NCI-H2107 treated with DMSO at 0.1 percent for 48 hours (cell line): ENCODE data around the gene CCDC73.
"Not testable (repeated sequence)": the region's sequence is repeated elsewhere in the genome, so short reads cannot be mapped to it uniquely, and the experiment has no call there.

Experiments
- DNase-seq: peaks from one replicate; lab custom pipeline; 2025; ENCODE audit not compliant: unreplicated experiment; lab: John Stamatoyannopoulos, UW

CCDC73 gene

DNA sequence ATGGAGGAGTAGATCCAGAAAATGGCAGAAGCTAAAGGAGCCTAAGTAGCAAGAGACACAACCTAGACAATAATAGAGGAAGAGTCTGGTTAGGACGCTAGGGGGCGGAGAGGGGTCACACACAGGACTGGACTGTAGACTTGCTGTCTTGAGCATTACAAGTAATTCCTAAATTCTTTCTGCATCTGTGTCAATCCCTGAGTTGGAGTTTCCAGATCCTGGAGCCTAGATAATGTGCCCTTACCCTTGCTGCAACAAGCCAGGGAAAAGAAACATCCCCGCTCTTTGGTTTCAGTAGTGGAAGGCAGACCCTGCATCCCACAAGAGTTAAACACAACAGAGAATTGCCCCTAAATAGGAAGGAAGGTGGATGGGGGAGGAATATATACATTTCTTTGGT lies 14.9 kb upstream of the CCDC73 start:
- DNase-seq, result peak; percentile 67

GRCh38 chr11:32796425-32796824 lies 2.0 kb upstream of the CCDC73 start:
- no peak for DNase-seq

- DNase-seq, result peak; percentile 65
Observed at GRCh38 chr11:32792948-32793475, 1.4 kb downstream of the CCDC73 start.

DNA sequence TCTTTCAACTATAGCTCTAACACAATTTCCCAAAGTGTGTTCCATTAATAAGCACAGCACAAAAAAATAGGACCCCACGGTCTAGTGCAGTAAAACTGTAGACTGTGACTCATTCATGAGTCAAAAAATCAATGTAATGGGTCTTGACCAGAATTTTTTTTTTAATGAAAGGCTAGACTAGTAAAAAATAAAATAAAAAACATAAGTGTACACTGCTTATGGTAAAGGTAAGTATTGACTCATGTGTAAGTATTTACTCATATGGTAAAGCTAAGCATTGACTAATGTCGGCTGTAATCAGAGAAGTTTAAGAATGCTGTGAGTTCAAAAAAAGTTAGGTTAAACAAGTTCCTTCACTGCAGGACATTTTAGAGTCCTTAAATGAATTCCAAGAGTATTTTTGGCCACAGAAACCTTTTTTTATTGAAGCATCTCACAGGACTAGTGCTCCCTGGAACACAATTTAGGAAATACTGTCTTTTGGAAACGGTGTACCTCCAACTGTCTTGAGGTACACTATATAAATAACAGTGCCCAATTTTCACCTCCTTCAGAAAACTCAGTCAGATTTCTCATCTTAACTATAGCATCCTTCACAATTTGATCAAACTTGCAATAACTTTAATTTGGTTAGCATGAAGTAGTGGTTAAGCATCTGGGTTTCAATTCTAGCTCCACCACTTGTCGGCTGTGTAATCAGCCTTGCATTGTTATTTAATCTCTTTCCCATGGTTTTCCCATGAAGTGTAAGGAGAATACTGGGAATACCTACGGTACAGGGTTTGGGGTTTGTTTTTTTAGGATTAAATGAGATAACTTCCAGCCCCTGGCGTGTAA lies 2.1 kb downstream of the CCDC73 start:
- no peak for DNase-seq

DNA sequence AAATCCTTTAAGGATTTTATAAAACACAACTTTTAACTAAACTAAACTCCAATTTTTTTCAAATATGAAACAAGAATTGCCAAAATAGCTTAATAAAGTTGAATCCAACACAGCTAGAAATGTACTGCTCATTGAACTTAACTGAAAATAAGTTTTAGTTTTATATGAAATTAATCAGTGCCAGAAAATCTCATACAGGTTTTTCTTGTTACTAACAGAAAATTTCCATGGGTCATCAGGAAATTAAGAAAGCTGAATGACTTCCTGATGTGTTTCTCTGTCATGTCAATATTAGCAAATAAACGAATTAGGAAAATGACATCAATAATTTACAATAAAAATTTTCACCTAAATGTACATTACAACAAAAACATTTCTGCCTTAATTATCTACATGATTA lies 3.5 kb downstream of the CCDC73 start:
- DNase-seq, result no peak

DNA sequence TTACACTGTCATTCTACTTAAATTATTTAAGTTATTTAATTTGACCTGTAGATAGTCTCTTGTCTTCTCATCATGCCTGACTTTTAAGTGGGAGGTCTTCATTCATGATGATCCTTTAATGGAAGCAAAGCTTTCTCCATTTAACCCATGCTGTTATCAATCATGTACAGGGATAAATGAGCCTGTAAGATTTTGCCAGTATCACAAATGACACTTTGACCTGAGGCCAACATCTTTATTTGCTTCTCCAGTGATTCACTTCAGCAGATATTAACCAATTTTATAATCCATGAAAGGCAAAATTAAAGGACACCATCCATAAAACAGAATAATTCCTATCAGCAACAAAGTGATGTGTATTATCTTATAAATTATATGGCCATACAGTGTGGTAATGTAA lies 7.7 kb downstream of the CCDC73 start:
- DNase-seq, result no peak

- DNase-seq, result no peak
Observed at GRCh38 chr11:32785262-32785661, 9.2 kb downstream of the CCDC73 start.

GRCh38 chr11:32781721-32782120 lies 12.7 kb downstream of the CCDC73 start:
- DNase-seq, result no peak

GRCh38 chr11:32780839-32781238 lies 13.6 kb downstream of the CCDC73 start:
- DNase-seq, result not testable (repeated sequence)

DNA sequence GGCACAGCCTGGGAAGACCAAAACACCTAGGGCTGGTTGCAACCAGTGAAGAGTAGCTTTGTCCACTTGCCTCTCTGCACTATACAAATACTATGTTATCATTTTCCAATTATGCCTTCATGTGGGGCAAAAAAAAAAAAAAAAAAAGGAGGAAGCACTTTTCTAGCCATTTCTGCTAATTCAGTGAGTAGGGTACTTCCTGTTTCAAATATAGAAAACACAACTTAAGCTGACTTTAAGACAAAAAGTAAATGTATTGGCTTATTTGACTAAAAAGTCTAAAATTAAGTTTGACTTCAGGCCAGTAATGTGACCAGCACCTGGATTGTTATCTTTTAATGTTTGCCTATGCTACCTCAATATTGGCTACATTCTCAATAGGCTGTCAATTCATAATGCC lies 15.3 kb downstream of the CCDC73 start:
- no peak for DNase-seq

GRCh38 chr11:32775908-32776307 lies 18.6 kb downstream of the CCDC73 start:
- no peak for DNase-seq

- no peak for DNase-seq
Observed at GRCh38 chr11:32774081-32774480, 20.4 kb downstream of the CCDC73 start.

- no peak for DNase-seq
Observed at GRCh38 chr11:32772731-32773130, 21.7 kb downstream of the CCDC73 start.

DNA sequence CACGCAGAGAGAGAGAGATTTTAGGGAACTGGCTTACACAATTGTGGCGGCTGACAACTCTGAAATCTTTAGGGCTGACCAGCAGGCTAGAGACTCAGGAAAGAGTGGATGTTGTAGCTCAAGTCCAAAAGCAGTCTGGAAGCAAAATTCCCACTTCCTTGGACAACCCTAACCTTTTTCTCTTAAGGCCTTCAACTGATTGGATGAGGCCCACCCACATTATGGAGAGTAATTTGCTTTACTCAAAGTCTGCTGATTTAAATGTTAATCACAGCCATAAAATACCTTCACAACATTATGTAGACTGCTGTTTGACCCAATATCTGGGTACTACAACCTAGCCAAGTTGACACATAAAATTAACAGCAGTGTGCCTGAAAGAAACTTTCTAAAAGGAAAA lies 32.7 kb downstream of the CCDC73 start:
- not testable (repeated sequence) for DNase-seq

GRCh38 chr11:32758291-32758690 lies 36.2 kb downstream of the CCDC73 start:
- DNase-seq, result no peak

DNA sequence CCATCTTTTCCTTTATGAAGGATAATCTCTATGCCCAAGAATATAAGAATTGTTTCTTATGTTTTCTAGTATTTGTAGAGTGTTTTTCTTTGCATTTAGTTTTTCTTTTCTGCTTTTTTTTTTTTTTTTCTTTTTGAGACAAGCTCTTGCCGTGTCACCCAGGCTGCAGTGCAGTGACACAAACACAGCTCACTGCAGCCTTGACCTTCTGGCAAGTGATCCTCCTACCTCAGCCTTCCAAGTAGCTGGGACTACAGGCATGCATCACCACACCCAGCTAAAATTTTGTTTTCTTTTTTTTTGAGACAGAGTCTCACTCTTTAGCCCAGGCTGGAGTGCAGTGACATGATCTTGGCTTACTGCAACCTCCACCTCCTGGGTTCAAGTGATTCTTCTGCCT lies 41.3 kb downstream of the CCDC73 start:
- not testable (repeated sequence) for DNase-seq

DNA sequence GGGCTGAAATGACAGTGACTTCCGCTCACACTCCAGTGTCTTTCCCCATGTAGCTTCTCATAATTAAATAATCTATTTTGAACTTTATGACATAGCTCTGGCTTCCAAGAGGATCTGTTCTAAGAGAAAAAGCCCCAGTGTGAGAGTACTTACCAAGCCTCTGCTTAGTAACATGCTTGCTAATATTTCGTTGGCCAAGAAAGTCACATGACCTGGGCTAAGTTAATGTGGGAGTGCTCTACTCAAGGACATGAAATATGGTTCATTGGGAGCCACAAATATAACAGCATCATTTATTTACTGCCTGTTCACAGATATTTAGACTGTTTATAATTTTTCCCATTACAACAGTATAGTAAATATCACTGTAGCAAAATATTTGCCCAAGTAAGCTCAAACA lies 42.5 kb downstream of the CCDC73 start:
- DNase-seq, result no peak

GRCh38 chr11:32751381-32751780 lies 43.1 kb downstream of the CCDC73 start:
- DNase-seq, result no peak

GRCh38 chr11:32729976-32730375 lies 64.5 kb downstream of the CCDC73 start:
- DNase-seq, result no peak

- no peak for DNase-seq
Observed at GRCh38 chr11:32723332-32723731, 71.1 kb downstream of the CCDC73 start.

GRCh38 chr11:32722255-32722654 lies 72.2 kb downstream of the CCDC73 start:
- no peak for DNase-seq

DNA sequence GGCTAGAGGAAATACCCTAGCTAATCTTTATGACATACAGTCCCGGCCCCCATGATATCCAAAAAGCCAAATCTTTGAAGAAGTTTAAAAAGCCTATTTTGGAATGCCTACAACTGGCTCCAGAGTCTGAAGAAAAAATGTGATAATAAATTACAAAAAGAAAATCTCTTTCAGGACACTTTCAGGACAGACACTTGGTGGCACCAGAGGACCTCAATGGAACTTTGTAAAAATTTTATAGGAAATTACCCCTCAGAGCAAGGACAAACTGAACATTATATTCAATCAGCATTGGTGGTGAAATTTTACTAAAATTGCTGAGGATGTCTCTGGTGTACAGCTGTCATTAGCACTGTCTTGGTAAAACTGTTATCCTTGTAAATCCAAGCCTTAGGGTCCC lies 81.0 kb downstream of the CCDC73 start:
- DNase-seq, result no peak

- DNase-seq, result not testable (repeated sequence)
Observed at GRCh38 chr11:32708978-32709377, 85.5 kb downstream of the CCDC73 start.
